Measurements from ENCODE around the gene ADAM33.

ADAM33 gene

GRCh38 chr20:3681931-3682781, at the start of gene ADAM33:
Gene ADAM33 (minus strand): TSS chr20:3682010. CDS start chr20:3682004, 6 bp downstream.
- no peaks in the 10 kb centered on the region for H3K36me3 ChIP-seq (ENCODE audit: control insufficient read depth, insufficient read depth, low read length)
- H3K4me3 ChIP-seq (replicated peaks; ENCODE audit: low read depth, low read length) = no peak within 1 kb of the TSS
- DNase-seq (ENCODE audit: extremely low read depth, insufficient read length) = no peak
- no peaks in the 10 kb centered on the region; the same call in 1 of the 2 replicates for H3K27me3 ChIP-seq (replicated peaks; ENCODE audit: control insufficient read depth, insufficient read depth, low read length)
- no peak for TF ChIP-seq CTCF (IDR thresholded peaks at IDR 0.05; ENCODE audit: insufficient read depth, low read length, poor library complexity, severe bottlenecking)

- no peaks in the 10 kb centered on the region for H3K36me3 ChIP-seq (ENCODE audit: control insufficient read depth, insufficient read depth, low read length)
- no peak for TF ChIP-seq CTCF (IDR thresholded peaks at IDR 0.05; ENCODE audit: insufficient read depth, low read length, poor library complexity, severe bottlenecking)
- no peak overlapping the region for H3K4me3 ChIP-seq (replicated peaks; ENCODE audit: low read depth, low read length)
- peaks cover 3% of the 10 kb centered on the region for H3K27me3 ChIP-seq (replicated peaks; ENCODE audit: control insufficient read depth, insufficient read depth, low read length)
- no peak for DNase-seq (ENCODE audit: extremely low read depth, insufficient read length)
Observed at GRCh38 chr20:3730803-3731672, 49.2 kb upstream of the ADAM33 start.

GRCh38 chr20:3729811-3730540, 48.2 kb upstream of the ADAM33 start:
- no peak for TF ChIP-seq CTCF (IDR thresholded peaks at IDR 0.05; ENCODE audit: insufficient read depth, low read length, poor library complexity, severe bottlenecking)
- Histone ChIP-seq H3K27me3 (replicated peaks; ENCODE audit: control insufficient read depth, insufficient read depth, low read length) (peaks cover 3% of the 10 kb centered on the region), H3K4me3 (replicated peaks; ENCODE audit: low read depth, low read length) (no peak overlapping the region), H3K36me3 (ENCODE audit: control insufficient read depth, insufficient read depth, low read length) (no peaks in the 10 kb centered on the region)
- no peak for DNase-seq (ENCODE audit: extremely low read depth, insufficient read length)

GRCh38 chr20:3729378-3729777, 47.6 kb upstream of the ADAM33 start:
- no peak for DNase-seq (ENCODE audit: extremely low read depth, insufficient read length)
- no peak overlapping the region for H3K4me3 ChIP-seq (replicated peaks; ENCODE audit: low read depth, low read length)
- no peak for TF ChIP-seq CTCF (IDR thresholded peaks at IDR 0.05; ENCODE audit: insufficient read depth, low read length, poor library complexity, severe bottlenecking)
- peaks cover 3% of the 10 kb centered on the region for H3K27me3 ChIP-seq (replicated peaks; ENCODE audit: control insufficient read depth, insufficient read depth, low read length)
- no peaks in the 10 kb centered on the region for H3K36me3 ChIP-seq (ENCODE audit: control insufficient read depth, insufficient read depth, low read length)

GRCh38 chr20:3728876-3729275, 47.1 kb upstream of the ADAM33 start:
- no peaks in the 10 kb centered on the region for H3K36me3 ChIP-seq (ENCODE audit: control insufficient read depth, insufficient read depth, low read length)
- peaks cover 3% of the 10 kb centered on the region for H3K27me3 ChIP-seq (replicated peaks; ENCODE audit: control insufficient read depth, insufficient read depth, low read length)
- no peak for DNase-seq (ENCODE audit: extremely low read depth, insufficient read length)
- no peak for TF ChIP-seq CTCF (IDR thresholded peaks at IDR 0.05; ENCODE audit: insufficient read depth, low read length, poor library complexity, severe bottlenecking)
- no peak overlapping the region for H3K4me3 ChIP-seq (replicated peaks; ENCODE audit: low read depth, low read length)
